A673 (cell line): ENCODE data around the gene ARRDC2. TPM values are rescaled to one million over a fixed set of nuclear protein-coding genes. Genes with fewer than 3 reads are reported as not detected.

Experiments
- BruUV-seq: library from RNA; stranded (reverse); fragments of 400-500 nt; replicated peaks from 2 replicates; lab custom pipeline; 2021; lab: Mats Ljungman, UMichigan
- CTCF ChIA-PET: fragments of 300-600 bp; sonication (Branson Sonifier 250); formaldehyde crosslinking; loops from one replicate; lab custom pipeline; 2022; ENCODE audit warnings: antibody characterized with exemption; lab: Charles Lee
- POLR2A ChIA-PET: fragments of 300-600 bp; sonication (Branson Sonifier 250); formaldehyde crosslinking; loops from one replicate; lab custom pipeline; 2022; ENCODE audit warnings: antibody characterized with exemption; ENCODE audit not compliant: low non-redundant PET; lab: Charles Lee
- DNase-seq: peaks from one replicate; pipeline ENCODE4 v3.0.0-alpha.2; 2015; ENCODE audit warnings: low spot score
- H3K27ac ChIP-seq: fragments of 200-600 bp; sonication (generic); 2 replicates; pipeline ENCODE4 v1.5.1; 2016; ENCODE audit warnings: mixed run types, low read depth, mild to moderate bottlenecking, mixed read lengths, antibody characterized with exemption, low read length; ENCODE audit not compliant: poor library complexity, severe bottlenecking
- H3K27me3 ChIP-seq: fragments of 200-600 bp; sonication (generic); replicated peaks from 2 replicates; pipeline ENCODE4 v1.6.1; 2017; ENCODE audit warnings: mixed run types, low read depth, mild to moderate bottlenecking, mixed read lengths, antibody characterized with exemption, low read length; ENCODE audit not compliant: insufficient read depth, poor library complexity
- H3K36me3 ChIP-seq: fragments of 200-600 bp; sonication (generic); 2 replicates; pipeline ENCODE4 v1.6.1; 2016; ENCODE audit warnings: mixed run types, mild to moderate bottlenecking, mixed read lengths, antibody characterized with exemption, low read length; ENCODE audit not compliant: insufficient read depth, poor library complexity, severe bottlenecking
- H3K4me1 ChIP-seq: fragments of 200-600 bp; sonication (generic); 2 replicates; pipeline ENCODE4 v1.6.1; 2017; ENCODE audit warnings: mixed run types, mild to moderate bottlenecking, mixed read lengths, antibody characterized with exemption, low read length; ENCODE audit not compliant: insufficient read depth, poor library complexity, severe bottlenecking
- H3K4me3 ChIP-seq: fragments of 200-600 bp; sonication (generic); 2 replicates; pipeline ENCODE4 v1.5.1; 2016; ENCODE audit warnings: low read depth, mixed run types, mild to moderate bottlenecking, mixed read lengths, low read length; ENCODE audit not compliant: poor library complexity, severe bottlenecking
- H3K9me3 ChIP-seq: fragments of 200-600 bp; sonication (generic); 2 replicates; pipeline ENCODE4 v1.6.1; 2016; ENCODE audit warnings: mixed run types, low read depth, mild to moderate bottlenecking, mixed read lengths, antibody characterized with exemption, low read length; ENCODE audit not compliant: poor library complexity, severe bottlenecking
- CTCF ChIP-seq: fragments of 300-800, 200-600 bp; sonication (generic); conservative IDR thresholded peaks from 2 replicates; pipeline ENCODE4 v1.5.1; 2017; ENCODE audit warnings: low read depth, mild to moderate bottlenecking, antibody characterized with exemption, low read length, moderate library complexity, mixed read lengths
- EZH2 ChIP-seq: fragments of 200-600 bp; sonication (generic); IDR thresholded peaks from 2 replicates; pipeline ENCODE4 v1.6.1; 2017; ENCODE audit warnings: borderline replicate concordance, low read depth, mild to moderate bottlenecking, mixed read lengths, antibody characterized with exemption, low read length; ENCODE audit not compliant: poor library complexity, severe bottlenecking
- intact Hi-C: fragments of 100-400 bp; cut with micrococcal nuclease; formaldehyde crosslinking; loops from one replicate; pipeline ENCODE4 v1.10.0; 2022; ENCODE audit not compliant: unreplicated experiment
- total RNA-seq: library from RNA; stranded (reverse); gene quantifications from 2 replicates; pipeline ENCODE4 v1.2.3, GENCODE V29; 2021

ARRDC2 gene
- total RNA-seq, 1 experiment from 2014 or later: 11.7 TPM

DNA sequence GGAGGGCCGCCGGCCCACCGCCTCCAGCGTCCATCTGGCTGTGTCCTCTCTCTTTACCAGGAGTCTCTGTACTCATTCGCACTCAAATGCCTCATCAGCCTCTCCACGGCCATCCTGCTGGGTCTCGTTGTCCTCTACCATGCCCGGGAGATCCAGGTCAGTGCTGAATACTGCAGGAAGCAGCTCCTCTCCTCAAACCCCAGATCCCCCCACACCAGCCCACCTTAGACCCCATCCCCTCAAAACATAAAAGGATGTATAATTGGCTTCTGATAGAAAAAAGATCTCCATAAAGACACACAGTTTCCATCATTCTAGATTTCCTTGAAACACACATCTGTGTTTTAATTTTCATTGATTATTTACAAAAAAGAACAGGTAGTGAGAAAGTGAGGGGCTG lies 32.9 kb upstream of the ARRDC2 start:
- intact Hi-C loops: no loop called here
- TF ChIP-seq EZH2 (no peak), CTCF (no peak)
- BruUV-seq: no TSS peak

GRCh38 chr19:17977021-17977420 lies 30.9 kb upstream of the ARRDC2 start:
- Histone ChIP-seq H3K27me3 (no peaks in the 10 kb centered on the region), H3K4me1 (peaks cover 8% of the 10 kb centered on the region), H3K4me3 (no peak overlapping the region), H3K9me3 (no peaks in the 10 kb centered on the region), H3K27ac (no peak overlapping the region), H3K36me3 (peaks cover 62% of the 10 kb centered on the region)
- intact Hi-C loops: no loop called here
- DNase-seq: no peak
- TF ChIP-seq CTCF (no peak), EZH2 (no peak)
- ChIA-PET POLR2A (no interaction called here), CTCF (no interaction called here)
- BruUV-seq: no TSS peak

More for the DNA sequence above, 32.9 kb upstream of the ARRDC2 start:
- no peak for DNase-seq
- POLR2A ChIA-PET: no interaction called here
- Histone ChIP-seq H3K36me3 (peaks cover 54% of the 10 kb centered on the region), H3K27ac (no peak overlapping the region), H3K4me3 (no peak overlapping the region), H3K4me1 (peaks cover 8% of the 10 kb centered on the region), H3K9me3 (no peaks in the 10 kb centered on the region), H3K27me3 (no peaks in the 10 kb centered on the region)
- CTCF ChIA-PET: no interaction called here

DNA sequence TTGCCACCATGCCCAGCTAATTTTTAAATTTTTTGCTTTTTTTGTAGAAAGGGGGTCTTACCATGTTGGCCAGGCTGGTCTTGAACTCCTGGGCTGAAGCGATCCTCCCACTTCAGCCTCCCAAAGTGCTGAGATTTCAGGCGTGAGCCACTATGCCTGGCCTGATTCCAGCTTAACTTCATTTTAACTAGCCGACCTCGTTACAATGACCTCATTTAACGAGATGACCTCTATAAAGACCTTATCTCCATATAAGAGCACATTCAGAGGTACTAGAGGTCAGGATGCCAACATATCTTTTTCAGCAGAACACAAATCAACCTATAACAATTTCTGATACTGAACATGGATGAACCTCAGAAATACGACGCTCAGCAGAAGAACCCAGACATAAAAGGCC lies 30.5 kb upstream of the ARRDC2 start:
- no peak overlapping the region for H3K4me3 ChIP-seq
- no TSS peak for BruUV-seq
- POLR2A ChIA-PET: no interaction called here
- no peak for DNase-seq
- CTCF ChIA-PET: no interaction called here
- H3K27ac ChIP-seq: no peak overlapping the region
- peaks cover 8% of the 10 kb centered on the region for H3K4me1 ChIP-seq
- no peaks in the 10 kb centered on the region for H3K9me3 ChIP-seq
- no peaks in the 10 kb centered on the region for H3K27me3 ChIP-seq
- TF ChIP-seq CTCF (no peak), EZH2 (no peak)
- intact Hi-C loops: no loop called here
- peaks cover 66% of the 10 kb centered on the region for H3K36me3 ChIP-seq
